HG02943 (cell line): ENCODE results near the gene DOCK4.
"Not testable (repeated sequence)": the region's sequence is repeated elsewhere in the genome, so short reads cannot be mapped to it uniquely, and the experiment has no call there.

Source experiments
- ATAC-seq: cut with Tn5 transposase; IDR thresholded peaks from one replicate; pipeline ENCODE4 v1.9.1; 2021; ENCODE audit warnings: mild to moderate bottlenecking, low read depth, moderate library complexity; ENCODE audit not compliant: unreplicated experiment

Gene DOCK4

GRCh38 chr7:111919631-111920179 is 286.5 kb downstream of the DOCK4 start:
- ATAC-seq, result no peak

- ATAC-seq, result no peak
Measured at GRCh38 chr7:111919164-111919563, 287.0 kb downstream of the DOCK4 start.

- ATAC-seq, result no peak
Measured at GRCh38 chr7:111918461-111918860, 287.7 kb downstream of the DOCK4 start.

GRCh38 chr7:111917404-111917803 is 288.8 kb downstream of the DOCK4 start:
- not testable (repeated sequence) for ATAC-seq

GRCh38 chr7:111914291-111914690 is 291.9 kb downstream of the DOCK4 start:
- ATAC-seq, result no peak

- ATAC-seq, result no peak
Measured at GRCh38 chr7:111911166-111911961, 294.8 kb downstream of the DOCK4 start.

GRCh38 chr7:111910656-111911055 is 295.5 kb downstream of the DOCK4 start:
- ATAC-seq, result no peak

- not testable (repeated sequence) for ATAC-seq
Measured at GRCh38 chr7:111908673-111909072, 297.5 kb downstream of the DOCK4 start.

- no peak for ATAC-seq
Measured at GRCh38 chr7:111903797-111904196, 302.4 kb downstream of the DOCK4 start.

GRCh38 chr7:111903016-111903415 is 303.2 kb downstream of the DOCK4 start:
- ATAC-seq, result no peak

GRCh38 chr7:111900283-111900682 is 305.9 kb downstream of the DOCK4 start:
- no peak for ATAC-seq

- ATAC-seq, result no peak
Measured at GRCh38 chr7:111895049-111895448, 311.1 kb downstream of the DOCK4 start.

GRCh38 chr7:111894518-111894917 is 311.7 kb downstream of the DOCK4 start:
- no peak for ATAC-seq

- ATAC-seq, result no peak
Measured at GRCh38 chr7:111893190-111893589, 313.0 kb downstream of the DOCK4 start.

GRCh38 chr7:111892588-111892987 is 313.6 kb downstream of the DOCK4 start:
- ATAC-seq, result no peak

- no peak for ATAC-seq
Measured at GRCh38 chr7:111887734-111888133, 318.5 kb downstream of the DOCK4 start.

- ATAC-seq, result no peak
Measured at GRCh38 chr7:111886233-111886632, 320.0 kb downstream of the DOCK4 start.

GRCh38 chr7:111883241-111883640 is 323.0 kb downstream of the DOCK4 start:
- no peak for ATAC-seq

GRCh38 chr7:111878785-111879184 is 327.4 kb downstream of the DOCK4 start:
- no peak for ATAC-seq

GRCh38 chr7:111877931-111878330 is 328.3 kb downstream of the DOCK4 start:
- ATAC-seq, result no peak

GRCh38 chr7:111873963-111874690 is 332.1 kb downstream of the DOCK4 start:
- no peak for ATAC-seq

- no peak for ATAC-seq
Measured at GRCh38 chr7:111873326-111873646, 332.9 kb downstream of the DOCK4 start.
